ENCODE data around the gene ZNF892. TPM values are rescaled to one million over a fixed set of nuclear protein-coding genes. Genes with fewer than 3 reads are reported as not detected.

Gene ZNF892
- total RNA-seq, 1 donor from 2014 or later = 5.8 TPM

Other genes starting within 250 kb of the ZNF892 start
- gene MAL, start 181.8 kb upstream of the ZNF892 start, total RNA-seq = 1.1 and 11.0 TPM in 2 replicates
- 59.5 and 59.8 TPM in 2 replicates for gene MRPS5, start 85.7 kb upstream of the ZNF892 start, total RNA-seq
- 12.5 and 13.2 TPM in 2 replicates for gene ZNF514, start 47.7 kb upstream of the ZNF892 start, total RNA-seq
- 7.4 and 8.8 TPM in 2 replicates for gene ZNF2, start 41.7 kb upstream of the ZNF892 start, total RNA-seq
- gene PROM2, start 66.9 kb downstream of the ZNF892 start, total RNA-seq = 10.8 and 41.6 TPM in 2 replicates
- gene KCNIP3, start 89.8 kb downstream of the ZNF892 start, total RNA-seq = under 0.01 and 0.51 TPM in 2 replicates
- gene FAHD2A, start 195.2 kb downstream of the ZNF892 start, total RNA-seq = 33.7 and 34.9 TPM in 2 replicates